HG02885 (cell line): ENCODE results near the gene MRTFA.
"Not testable (repeated sequence)": the region's sequence is repeated elsewhere in the genome, so short reads cannot be mapped to it uniquely, and the experiment has no call there.

Source experiments
- ATAC-seq: cut with Tn5 transposase; IDR thresholded peaks from one replicate; pipeline ENCODE4 v1.9.1; 2021; ENCODE audit warnings: mild to moderate bottlenecking; ENCODE audit not compliant: unreplicated experiment, poor library complexity

Gene MRTFA

GRCh38 chr22:40508046-40508445 lies 128.5 kb downstream of the MRTFA start:
- ATAC-seq = not testable (repeated sequence)

DNA sequence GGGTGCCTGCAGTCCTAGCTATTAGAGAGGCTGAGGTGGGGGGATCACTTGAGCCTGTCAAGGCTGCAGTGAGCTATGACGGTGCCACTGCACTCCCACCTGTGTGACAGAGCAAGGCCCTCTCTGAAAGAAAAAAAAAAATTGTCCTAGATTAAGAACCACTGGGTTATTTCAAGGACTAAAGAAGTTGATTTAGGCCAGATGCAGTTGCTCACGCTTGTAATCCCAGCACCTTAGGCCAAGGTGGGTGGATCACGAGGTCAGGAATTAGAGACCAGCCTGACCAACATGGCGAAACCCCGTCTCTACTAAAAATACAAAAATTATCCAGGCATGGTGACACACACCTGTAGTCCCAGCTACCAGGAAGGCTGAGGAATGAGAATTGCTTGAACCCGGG lies 129.0 kb downstream of the MRTFA start:
- ATAC-seq = no peak

GRCh38 chr22:40506762-40507161 lies 129.8 kb downstream of the MRTFA start:
- ATAC-seq = no peak

DNA sequence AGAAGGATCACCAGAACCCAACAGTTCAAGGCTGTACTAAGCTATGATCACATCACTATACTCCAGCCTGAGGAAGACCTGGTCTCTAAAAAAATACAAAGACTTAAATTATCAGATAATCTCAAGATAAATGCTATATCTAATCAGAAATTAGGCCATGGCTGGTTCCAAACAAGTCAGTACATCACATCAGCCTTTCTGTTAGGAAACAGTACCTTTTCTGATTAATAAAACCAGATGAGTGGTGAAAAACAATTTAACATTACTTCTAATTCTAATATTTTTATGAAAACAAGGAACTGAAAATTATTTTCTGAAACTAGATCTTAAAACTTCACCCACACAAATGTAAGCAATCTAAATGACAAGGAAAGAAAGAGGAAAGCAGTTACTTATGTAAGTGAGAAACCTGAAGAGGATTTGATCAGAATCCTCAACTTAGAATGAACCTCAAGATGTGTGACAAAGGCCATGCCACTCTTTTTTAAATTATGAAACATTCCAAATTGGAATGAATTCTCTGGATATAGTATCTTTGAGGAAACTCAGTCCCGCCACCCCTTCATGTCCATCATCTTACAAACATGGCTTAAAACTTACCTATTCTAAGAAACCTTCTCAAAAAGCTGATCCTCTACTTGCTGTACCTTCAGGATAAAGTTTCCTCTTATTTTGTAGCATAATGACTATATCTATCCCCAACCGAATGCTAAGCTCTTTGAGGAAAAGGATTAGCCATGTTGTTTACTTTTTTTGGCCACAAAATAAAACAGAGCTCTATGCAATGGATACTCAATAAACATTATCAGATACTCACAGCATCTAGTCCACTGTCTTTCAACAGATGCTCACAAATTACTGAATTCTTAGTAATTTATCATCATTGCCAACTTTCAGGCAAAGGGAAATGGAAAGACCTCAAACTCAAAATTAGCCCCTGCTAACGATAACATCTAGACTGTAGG lies 132.0 kb downstream of the MRTFA start:
- ATAC-seq = no peak

- ATAC-seq = no peak
Observed at GRCh38 chr22:40502919-40503318, 133.6 kb downstream of the MRTFA start.

DNA sequence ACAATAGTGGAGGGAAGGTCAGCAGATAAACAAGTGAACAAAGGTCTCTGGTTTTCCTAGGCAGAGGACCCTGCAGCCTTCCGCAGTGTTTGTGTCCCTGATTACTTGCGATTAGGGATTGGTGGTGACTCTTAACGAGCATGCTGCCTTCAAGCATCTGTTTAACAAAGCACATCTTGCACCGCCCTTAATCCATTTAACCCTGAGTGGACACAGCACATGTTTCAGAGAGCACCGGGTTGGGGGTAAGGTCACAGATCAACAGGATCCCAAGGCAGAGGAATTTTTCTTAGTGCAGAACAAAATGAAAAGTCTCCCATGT lies 136.1 kb downstream of the MRTFA start:
- not testable (repeated sequence) for ATAC-seq

DNA sequence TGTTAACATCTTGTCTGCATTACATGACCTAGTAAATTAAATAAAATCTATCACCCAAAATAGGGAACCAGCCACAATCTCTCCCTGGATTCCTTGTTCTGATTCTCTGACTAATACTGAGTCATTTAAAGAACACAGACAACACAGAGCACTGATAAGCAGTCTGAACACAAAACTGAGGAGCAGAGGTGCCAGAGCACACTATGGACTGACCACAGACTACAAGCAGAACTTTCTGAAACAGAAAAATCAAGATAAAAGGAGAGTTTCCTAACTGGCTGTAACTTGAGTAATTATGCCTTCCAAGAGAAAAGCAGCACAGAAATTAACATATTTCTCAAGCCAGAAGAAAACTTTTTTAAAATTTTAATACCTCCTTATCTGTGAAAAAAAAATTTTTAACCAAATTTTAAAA lies 137.3 kb downstream of the MRTFA start:
- ATAC-seq = no peak

DNA sequence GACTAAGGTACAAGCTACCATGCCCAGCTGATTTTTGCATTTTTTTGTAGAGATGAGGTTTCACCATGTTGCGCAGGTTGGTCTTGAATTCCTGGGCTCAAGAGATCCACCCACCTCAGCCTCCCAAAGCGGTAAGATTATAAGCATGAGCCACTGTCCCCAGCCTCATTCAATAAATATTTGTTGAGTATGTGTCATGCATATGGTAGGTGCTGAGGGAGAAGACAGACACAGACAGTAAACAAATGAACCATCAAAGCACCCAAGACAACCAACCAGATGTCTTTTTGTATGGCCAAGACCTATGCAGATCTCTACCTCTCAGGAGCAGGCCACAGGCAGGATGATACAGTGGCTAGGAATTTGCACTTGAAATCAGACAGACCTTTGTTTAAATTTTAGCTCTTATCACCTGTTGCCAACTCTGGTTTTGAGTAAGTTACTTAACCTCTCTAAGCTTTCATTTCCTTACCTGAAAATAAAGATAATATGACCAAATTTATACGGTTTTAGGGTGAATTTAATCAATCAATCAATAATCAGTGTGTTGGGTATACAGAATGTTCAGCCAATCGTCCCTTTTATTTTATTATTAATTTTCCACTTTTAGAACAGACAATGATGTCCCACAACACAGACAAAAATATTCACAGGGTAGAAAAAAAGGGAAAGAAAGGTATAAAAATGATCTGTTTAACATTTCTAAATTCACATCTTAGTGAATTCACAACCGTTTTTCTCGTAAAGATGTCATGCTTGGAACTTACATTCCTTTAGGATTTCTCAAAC lies 137.9 kb downstream of the MRTFA start:
- no peak for ATAC-seq

- no peak for ATAC-seq
Observed at GRCh38 chr22:40493441-40493840, 143.1 kb downstream of the MRTFA start.

DNA sequence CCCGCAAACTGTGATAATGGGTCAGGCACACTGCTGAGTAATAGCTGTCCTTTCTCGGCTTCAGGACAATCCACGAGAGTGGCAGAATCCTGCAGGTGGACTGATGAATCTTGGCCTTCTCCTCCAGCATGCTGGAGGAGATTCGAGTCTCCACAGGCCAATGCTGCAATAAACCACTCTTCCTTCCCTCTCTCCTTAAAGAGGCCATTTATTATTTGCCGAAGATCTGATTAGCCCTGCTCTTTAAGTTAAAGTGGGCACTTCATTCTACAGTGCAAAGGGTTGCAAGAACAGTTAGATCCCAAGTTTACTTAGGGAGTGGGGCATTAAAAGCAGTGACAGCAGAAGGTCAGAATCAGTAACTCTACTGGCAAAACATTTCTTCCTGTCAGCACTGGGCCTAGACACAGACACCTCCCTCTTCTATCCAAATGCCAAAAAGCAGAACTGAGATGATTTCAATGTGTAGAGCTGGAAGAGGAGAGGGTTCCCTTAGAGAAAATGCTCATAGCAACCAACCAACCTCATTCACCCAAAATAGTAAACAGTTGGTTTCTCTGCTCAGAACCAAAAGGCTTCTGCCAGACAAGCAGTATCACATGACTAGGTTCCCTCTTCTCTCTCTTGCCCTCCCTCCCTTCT lies 144.4 kb downstream of the MRTFA start:
- peak; percentile 88 for ATAC-seq

GRCh38 chr22:40487663-40488249 lies 148.8 kb downstream of the MRTFA start:
- ATAC-seq = no peak

- ATAC-seq = no peak
Observed at GRCh38 chr22:40486962-40487602, 149.4 kb downstream of the MRTFA start.

GRCh38 chr22:40485813-40486667 lies 150.5 kb downstream of the MRTFA start:
- ATAC-seq = no peak

GRCh38 chr22:40484906-40485669 lies 151.4 kb downstream of the MRTFA start:
- no peak for ATAC-seq

- no peak for ATAC-seq
Observed at GRCh38 chr22:40482886-40483285, 153.6 kb downstream of the MRTFA start.

DNA sequence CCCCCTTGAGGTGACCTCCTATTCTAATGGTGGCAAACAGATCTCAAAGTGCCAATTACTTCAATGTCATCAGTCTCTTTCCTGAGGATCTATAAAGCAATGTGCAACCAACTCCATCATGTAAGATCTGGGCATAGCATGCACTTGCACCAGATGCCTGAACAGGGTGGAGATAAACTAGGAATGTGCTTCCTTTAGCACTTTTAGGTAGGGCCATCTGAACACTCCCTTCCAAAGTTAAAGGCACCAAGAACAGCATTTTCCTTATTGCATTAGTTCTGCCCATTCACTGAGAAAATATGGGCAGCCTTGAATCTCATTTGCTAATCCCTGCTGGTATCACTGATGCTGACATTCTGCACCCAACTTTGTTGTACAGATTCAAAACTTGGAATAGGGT lies 154.1 kb downstream of the MRTFA start:
- ATAC-seq = no peak

- no peak for ATAC-seq
Observed at GRCh38 chr22:40480996-40481395, 155.5 kb downstream of the MRTFA start.

GRCh38 chr22:40479887-40480538 lies 156.5 kb downstream of the MRTFA start:
- ATAC-seq = no peak
